Measurements from ENCODE around the gene SHC3.

The SHC3 gene

DNA sequence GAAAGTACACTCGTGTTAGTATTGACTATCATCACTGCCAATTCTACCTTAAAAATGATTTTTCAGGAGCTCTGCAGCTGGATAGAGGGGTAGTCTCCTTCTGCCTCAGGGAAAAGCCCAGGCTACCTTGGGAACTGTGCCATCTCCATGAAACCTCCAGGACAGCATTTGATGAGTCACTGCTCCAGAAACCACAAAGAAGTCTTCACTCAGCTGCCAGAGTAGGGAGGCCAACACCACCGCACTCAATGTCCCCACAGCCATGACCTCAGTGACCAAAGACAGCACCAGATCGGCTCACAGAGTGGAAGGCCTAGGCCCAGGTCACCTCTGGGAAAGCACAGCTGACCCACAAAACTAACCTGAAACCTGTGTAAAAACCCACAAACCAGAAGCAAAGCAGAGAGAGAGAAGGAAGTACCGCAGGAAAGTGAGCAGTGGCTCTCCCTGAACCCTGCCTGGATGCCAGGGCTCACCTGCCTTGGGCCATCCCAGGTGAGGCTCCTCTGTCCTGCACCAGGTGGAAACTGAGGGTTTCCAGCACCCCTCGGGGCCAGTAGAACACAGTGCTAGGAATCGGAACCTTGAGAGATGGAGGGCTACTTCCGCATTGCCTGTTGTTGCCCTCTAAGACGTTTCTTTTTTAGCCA, 157.3 kb downstream of the SHC3 start:
- TF ChIP-seq, protein P1, sequence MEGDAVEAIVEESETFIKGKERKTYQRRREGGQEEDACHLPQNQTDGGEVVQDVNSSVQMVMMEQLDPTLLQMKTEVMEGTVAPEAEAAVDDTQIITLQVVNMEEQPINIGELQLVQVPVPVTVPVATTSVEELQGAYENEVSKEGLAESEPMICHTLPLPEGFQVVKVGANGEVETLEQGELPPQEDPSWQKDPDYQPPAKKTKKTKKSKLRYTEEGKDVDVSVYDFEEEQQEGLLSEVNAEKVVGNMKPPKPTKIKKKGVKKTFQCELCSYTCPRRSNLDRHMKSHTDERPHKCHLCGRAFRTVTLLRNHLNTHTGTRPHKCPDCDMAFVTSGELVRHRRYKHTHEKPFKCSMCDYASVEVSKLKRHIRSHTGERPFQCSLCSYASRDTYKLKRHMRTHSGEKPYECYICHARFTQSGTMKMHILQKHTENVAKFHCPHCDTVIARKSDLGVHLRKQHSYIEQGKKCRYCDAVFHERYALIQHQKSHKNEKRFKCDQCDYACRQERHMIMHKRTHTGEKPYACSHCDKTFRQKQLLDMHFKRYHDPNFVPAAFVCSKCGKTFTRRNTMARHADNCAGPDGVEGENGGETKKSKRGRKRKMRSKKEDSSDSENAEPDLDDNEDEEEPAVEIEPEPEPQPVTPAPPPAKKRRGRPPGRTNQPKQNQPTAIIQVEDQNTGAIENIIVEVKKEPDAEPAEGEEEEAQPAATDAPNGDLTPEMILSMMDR (IDR thresholded peaks at IDR 0.05; ENCODE audit: borderline replicate concordance, insufficient read depth, low read depth, low read length): no peak
- no peak overlapping the region for H3K4me3 ChIP-seq (ENCODE audit: low read depth, low read length)

DNA sequence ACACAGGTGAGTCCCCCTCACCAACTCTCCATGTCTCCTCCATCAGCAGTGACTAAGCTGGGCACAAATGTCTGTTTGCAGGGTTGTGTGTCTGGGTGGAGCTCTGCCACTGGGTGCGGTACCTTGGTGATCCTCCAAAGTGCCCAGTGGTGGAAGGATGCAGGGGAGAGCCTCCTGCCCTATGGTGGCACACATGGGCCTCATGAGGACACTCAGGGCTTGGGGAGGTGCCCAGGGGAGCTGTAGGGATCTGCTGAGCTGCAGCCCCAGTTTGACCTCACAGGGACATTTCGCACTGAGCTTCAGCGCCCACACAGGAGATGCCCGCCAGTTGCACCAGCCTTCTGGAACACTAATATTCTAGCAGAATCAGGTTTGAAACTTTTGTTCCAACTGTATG, 157.9 kb downstream of the SHC3 start:
- no peak overlapping the region for H3K4me3 ChIP-seq (ENCODE audit: low read depth, low read length)
- TF ChIP-seq, protein P1 (IDR thresholded peaks at IDR 0.05; ENCODE audit: borderline replicate concordance, insufficient read depth, low read depth, low read length): no peak

DNA sequence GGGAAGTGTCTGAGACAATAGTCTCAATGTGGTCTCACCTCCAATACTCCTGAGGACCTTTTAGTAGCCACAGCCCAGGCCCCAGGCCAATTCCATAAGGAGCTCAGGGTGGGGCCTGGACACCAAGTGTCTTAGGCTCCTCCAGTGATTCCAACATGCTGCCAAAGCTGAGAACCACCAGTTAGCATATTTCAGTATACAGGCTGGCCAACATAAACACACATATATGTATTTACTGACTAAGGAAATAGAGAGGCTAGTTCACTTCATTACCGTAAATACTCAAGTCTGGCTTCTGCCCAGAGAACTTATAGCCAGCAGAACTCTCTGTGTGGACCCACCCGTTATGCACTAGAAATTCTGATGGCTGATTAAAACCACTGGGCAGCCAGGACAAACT, 163.3 kb downstream of the SHC3 start:
- TF ChIP-seq, protein P1 (IDR thresholded peaks at IDR 0.05; ENCODE audit: borderline replicate concordance, insufficient read depth, low read depth, low read length): no peak
- H3K4me3 ChIP-seq (ENCODE audit: low read depth, low read length): no peak overlapping the region

DNA sequence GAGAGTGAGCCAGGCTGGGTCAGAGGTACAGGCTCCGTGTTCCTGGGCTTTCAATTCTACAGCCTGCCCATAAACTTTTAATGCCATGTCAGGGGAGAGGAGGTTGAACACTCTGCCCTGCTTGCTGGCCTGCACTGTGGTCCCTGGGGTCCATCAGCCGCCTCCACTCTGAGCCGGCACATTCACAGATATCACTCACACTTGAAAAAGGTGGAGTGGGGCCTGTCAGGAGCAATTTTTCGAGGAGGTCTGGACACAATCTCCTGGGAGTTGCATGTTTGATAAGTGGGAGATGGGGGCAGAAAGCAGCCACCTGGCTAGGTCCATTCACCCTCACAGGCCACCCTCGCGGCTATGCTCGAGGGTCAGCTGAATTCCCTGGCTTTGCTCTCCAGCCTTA, 164.5 kb downstream of the SHC3 start:
- TF ChIP-seq, protein P1 (IDR thresholded peaks at IDR 0.05; ENCODE audit: borderline replicate concordance, insufficient read depth, low read depth, low read length): no peak
- H3K4me3 ChIP-seq (ENCODE audit: low read depth, low read length): no peak overlapping the region

DNA sequence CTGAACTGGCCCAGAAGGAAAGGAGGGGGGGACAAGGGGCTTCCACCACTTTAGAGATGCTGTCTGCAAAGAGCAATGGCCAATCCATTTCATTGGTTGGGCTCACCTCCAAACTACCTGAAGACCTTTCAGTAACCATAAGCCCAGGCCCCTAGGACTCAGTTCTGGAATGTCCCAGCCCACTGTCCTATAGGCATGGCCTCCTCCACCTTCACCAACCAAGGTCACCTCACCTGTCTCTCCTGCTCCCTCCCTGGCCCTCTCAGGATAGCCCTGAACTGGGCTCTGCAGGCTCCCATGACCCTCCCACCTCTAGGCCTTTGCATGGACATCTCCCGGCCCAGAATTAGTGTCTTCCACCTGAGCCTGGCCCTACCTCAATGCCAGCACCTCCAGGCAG, 165.0 kb downstream of the SHC3 start:
- H3K4me3 ChIP-seq (ENCODE audit: low read depth, low read length): no peak overlapping the region
- TF ChIP-seq, protein P1 (IDR thresholded peaks at IDR 0.05; ENCODE audit: borderline replicate concordance, insufficient read depth, low read depth, low read length): no peak

DNA sequence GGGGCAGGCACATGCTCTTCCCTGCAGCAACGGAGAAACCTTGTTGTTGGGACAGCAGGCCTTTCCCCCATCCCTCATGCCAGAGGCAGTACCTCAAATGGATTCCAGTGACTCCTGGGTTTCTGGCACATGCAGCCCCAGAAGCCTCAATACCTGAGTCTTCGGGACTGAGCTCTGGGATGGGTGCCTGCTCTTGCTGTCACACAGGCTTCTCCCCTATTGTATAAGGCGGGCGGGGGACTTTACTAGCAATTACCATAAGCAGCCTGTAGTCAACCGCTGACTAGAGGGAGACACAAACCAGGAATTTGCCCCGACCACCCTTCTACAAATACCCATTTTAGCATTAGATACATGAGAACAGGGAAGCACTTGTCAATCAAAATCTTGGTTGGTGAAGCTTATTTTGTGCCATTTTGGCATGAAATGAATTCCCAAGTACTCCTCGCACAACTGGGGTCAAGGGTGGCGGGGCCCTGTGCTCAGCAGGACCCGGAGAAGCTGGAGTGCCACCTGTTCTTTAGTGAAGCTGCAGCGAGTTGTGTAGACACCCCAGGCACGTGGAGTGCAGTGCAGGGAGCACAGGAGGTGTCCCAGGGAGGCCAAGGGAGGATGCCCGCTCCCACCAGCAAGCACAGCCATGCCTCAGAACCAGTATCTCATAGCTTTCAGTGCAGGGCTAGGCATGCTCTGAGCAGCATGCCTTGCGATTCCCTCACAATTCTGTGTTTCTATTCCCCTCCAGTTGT, 166.2 kb downstream of the SHC3 start:
- H3K4me3 ChIP-seq (ENCODE audit: low read depth, low read length): no peak overlapping the region
- TF ChIP-seq, protein P1 (IDR thresholded peaks at IDR 0.05; ENCODE audit: borderline replicate concordance, insufficient read depth, low read depth, low read length): no peak

DNA sequence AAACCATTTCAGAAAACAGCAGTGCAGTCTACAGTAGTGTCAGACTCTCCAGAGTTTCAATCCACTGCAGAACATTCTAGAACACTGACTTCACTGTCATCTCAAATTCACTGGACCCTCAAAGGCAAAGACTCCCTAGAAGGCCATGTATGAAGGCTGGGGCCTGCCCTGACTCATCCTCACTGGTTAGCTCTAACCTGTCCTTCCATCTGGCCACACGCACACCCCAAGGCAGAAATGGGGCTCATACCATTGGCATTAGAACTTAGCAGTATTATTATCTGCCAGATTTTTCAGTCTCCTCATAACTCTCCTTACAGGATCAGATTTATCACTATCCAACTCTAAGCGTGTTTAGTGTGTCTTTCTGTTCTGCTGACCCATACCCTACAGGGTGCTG, 166.9 kb downstream of the SHC3 start:
- no peak overlapping the region for H3K4me3 ChIP-seq (ENCODE audit: low read depth, low read length)
- TF ChIP-seq, protein P1 (IDR thresholded peaks at IDR 0.05; ENCODE audit: borderline replicate concordance, insufficient read depth, low read depth, low read length): no peak
